T-helper 2 cell treated with Interferon-gamma antibody and Interleukin-4, amounts not matched to agents 5 μg/mL and 100 μg/mL, for 36 hours (primary cell): ENCODE measurements around the gene TTC7B.

Experiments
- DNase-seq: peaks from one replicate; pipeline ENCODE4 v3.0.0; 2021; ENCODE audit warnings: low spot score
- H3K27ac Mint-ChIP-seq: one replicate; pipeline ENCODE4 v1.8.0; 2021; ENCODE audit warnings: mild to moderate bottlenecking, mixed read lengths
- H3K27me3 Mint-ChIP-seq: one replicate; pipeline ENCODE4 v1.8.0; 2021; ENCODE audit warnings: low read depth, mixed read lengths
- H3K36me3 Mint-ChIP-seq: one replicate; pipeline ENCODE4 v1.8.0; 2021; ENCODE audit warnings: low read depth, mixed read lengths
- H3K4me1 Mint-ChIP-seq: one replicate; pipeline ENCODE4 v1.8.0; 2021; ENCODE audit warnings: low read depth, mixed read lengths
- H3K4me3 Mint-ChIP-seq: one replicate; pipeline ENCODE4 v1.8.0; 2022; ENCODE audit warnings: mild to moderate bottlenecking, moderate library complexity, mixed read lengths
- H3K9me3 Mint-ChIP-seq: one replicate; pipeline ENCODE4 v1.8.0; 2021; ENCODE audit warnings: mixed read lengths

The TTC7B gene

DNA sequence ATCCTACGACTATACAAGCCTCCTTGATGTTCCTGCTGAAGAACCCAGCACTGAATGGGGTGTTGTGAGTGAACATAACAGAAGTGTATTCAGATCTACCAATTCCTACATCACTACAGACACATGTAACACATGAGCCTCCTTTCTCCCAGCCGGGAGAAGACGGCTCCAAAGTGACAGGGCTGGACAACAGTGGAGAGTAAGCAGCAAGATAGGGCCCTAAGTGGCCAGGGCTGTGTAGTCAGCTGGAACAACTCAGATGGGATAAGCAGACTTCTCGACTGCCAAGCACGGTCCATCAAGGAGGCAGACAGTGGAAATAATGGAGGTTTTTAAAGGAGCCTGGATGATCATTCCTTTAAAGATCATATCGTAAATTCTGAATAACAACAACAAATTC is 73.5 kb downstream of the TTC7B start:
- Mint-ChIP-seq H3K27ac (no peak overlapping the region), H3K27me3 (peaks cover 7% of the 10 kb centered on the region), H3K4me1 (no peaks in the 10 kb centered on the region)

DNA sequence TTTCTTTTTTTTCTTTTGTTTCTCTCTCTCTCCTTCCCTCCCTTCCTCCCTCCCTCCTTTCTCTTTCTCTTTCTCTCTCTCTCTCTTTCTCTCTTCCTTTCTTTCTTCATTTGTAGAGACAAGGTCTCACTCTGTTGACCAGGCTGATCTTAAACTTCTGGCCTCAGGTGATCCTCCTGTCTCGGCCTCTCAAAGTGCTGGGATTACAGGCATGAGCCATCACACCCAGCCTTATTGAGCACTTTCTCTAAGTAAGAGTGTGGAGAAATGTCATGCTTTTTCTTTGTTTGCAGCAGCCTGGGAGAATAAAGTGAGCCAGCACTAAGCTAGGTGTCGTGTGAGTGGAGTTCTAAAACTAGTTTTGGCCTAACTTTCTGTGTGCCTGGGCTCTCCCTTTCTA is 74.0 kb downstream of the TTC7B start:
- Mint-ChIP-seq H3K4me1 (no peaks in the 10 kb centered on the region), H3K27me3 (peaks cover 7% of the 10 kb centered on the region), H3K4me3 (no peak overlapping the region), H3K27ac (no peak overlapping the region), H3K9me3 (no peaks in the 10 kb centered on the region), H3K36me3 (no peaks in the 10 kb centered on the region)
- no peak for DNase-seq

More for the DNA sequence above, 73.5 kb downstream of the TTC7B start:
- H3K4me3 Mint-ChIP-seq: no peak overlapping the region
- DNase-seq: no peak
- no peaks in the 10 kb centered on the region for H3K9me3 Mint-ChIP-seq
- H3K36me3 Mint-ChIP-seq: no peaks in the 10 kb centered on the region

GRCh38 chr14:90741682-90741946 is 74.6 kb downstream of the TTC7B start:
- Mint-ChIP-seq H3K27me3 (peaks cover 3% of the 10 kb centered on the region), H3K27ac (no peak overlapping the region), H3K4me3 (no peak overlapping the region), H3K9me3 (no peaks in the 10 kb centered on the region), H3K4me1 (no peaks in the 10 kb centered on the region), H3K36me3 (no peaks in the 10 kb centered on the region)
- no peak for DNase-seq

DNA sequence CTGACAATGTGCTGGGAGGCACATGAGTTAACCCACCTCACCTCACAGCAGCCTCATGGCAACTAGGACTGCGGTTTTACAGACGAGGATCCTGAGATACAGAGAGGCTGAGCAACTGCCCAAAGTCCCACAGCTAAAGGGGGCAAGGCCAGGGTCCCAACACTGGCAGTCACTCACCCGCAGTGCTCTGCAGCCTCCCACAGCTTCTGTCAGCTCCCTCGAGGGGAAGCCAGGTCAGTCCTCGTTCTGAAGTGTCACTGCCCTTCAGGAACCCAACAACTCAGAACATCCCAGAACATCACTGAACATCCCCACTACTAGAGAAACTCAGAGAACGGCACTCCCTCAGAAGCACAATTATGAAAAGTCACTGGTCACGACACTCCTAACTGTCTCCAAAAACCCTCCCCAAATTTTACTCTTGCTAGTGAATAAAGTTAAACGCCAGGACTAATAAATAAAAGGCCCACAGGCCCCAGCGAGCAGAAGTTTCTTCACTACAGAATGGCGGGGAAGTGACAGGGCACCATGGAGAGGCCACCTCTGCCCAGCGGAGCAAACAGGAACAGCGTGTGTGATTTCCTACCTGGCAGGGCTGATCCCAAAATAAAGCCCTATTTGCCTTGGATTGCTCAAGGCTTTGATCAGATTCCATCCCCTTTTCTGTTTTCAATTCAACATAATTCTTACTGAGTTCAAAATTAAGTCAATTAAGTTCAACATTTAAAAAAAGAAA is 75.1 kb downstream of the TTC7B start:
- Mint-ChIP-seq H3K36me3 (no peaks in the 10 kb centered on the region), H3K27ac (no peak overlapping the region), H3K4me1 (no peaks in the 10 kb centered on the region), H3K27me3 (peaks cover 3% of the 10 kb centered on the region), H3K9me3 (no peaks in the 10 kb centered on the region), H3K4me3 (no peak overlapping the region)
- no peak for DNase-seq

DNA sequence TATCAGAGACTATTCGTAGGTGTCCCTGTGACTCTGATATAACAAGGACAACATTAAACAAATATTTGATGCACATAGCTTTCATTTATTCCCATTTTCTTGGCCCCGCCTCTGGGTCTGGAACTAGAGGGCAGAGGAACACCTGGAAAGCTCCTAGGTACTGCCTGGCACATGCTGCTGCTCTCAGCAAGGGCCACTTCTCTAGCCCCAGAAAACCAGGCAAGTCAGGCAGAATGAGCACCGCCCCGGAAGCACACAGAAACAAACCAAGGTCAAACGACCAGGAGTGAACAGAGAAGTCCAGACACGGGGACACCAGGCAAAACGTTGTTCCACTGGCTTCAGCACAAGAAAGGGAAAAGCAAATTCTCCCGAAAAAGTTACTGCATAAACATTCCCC is 76.1 kb downstream of the TTC7B start:
- H3K4me1 Mint-ChIP-seq: no peaks in the 10 kb centered on the region
- H3K36me3 Mint-ChIP-seq: no peaks in the 10 kb centered on the region
- no peaks in the 10 kb centered on the region for H3K9me3 Mint-ChIP-seq
- H3K27me3 Mint-ChIP-seq: peaks cover 3% of the 10 kb centered on the region
- DNase-seq: no peak
- no peak overlapping the region for H3K27ac Mint-ChIP-seq
- no peak overlapping the region for H3K4me3 Mint-ChIP-seq

DNA sequence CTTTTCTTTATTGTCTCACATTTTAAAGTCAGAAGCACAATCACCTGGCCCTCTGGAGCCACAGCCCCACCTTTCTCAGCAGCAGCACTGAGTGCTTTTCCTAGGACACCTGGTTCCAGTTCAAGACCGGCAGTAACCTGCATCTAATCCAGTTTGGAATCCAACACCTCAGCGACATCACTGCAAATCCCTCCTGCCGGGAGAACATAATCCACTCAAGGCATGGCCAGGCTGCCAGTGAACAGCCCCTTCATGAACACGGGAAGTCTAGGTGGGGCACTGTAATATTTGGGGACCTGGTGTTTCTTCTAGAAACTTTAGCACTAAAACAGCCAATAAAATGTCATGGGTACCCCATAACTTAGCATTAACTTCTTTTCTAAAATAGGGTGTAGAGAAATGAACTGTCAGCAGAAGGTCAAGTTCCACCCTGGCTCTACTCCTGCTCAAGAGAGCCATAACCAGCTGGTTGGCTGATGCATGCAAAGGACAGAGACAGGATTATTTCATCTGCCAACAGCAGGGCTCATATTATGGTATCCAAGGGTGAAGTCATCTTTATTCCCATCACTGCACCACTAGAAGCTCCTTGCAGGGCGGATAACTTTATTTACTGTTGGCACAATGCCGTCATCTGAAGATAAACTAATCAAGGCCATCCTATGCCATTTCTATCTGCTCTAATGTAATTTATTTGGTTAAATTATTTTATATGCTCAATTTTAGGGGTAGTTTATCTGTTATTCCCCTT is 76.7 kb downstream of the TTC7B start:
- H3K36me3 Mint-ChIP-seq: no peaks in the 10 kb centered on the region
- H3K9me3 Mint-ChIP-seq: no peaks in the 10 kb centered on the region
- no peak for DNase-seq

DNA sequence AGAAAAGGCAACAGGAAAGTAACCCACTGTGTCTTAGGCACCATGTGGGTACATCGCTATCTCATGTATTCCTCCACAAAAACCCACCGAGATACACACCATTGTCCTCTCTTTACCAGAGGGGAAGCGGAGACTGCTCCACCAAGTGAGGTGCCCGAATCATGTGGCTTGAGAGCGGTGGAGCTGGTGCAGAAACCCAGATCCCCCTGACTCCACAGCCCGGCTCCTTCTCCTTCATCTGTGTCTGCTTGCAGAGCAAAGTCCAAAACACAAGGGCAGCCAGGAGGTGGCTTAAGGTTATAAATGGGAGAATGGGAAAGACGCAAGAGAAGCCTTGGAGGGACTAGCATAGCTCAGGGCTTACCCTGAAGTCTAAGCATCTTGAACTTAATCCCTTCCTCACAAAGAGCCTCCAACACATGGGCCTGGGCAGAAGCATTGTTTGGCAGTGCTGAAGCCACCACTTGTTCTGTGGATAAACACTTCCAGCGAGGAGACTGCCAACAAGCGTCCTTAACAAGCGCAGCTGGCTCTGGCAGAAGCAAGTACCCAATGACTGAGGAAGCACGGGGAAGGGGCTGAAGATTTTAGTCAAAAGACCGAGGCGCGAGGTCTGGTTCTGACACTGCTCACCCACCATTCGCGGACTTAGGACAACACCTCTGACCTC is 83.0 kb downstream of the TTC7B start:
- no peak for DNase-seq
- no peak overlapping the region for H3K27ac Mint-ChIP-seq
- peaks cover 2% of the 10 kb centered on the region for H3K27me3 Mint-ChIP-seq
- H3K36me3 Mint-ChIP-seq: no peaks in the 10 kb centered on the region
- H3K4me3 Mint-ChIP-seq: no peak overlapping the region
- H3K9me3 Mint-ChIP-seq: no peaks in the 10 kb centered on the region
- H3K4me1 Mint-ChIP-seq: no peaks in the 10 kb centered on the region

More for the DNA sequence above, 76.7 kb downstream of the TTC7B start:
- H3K27ac Mint-ChIP-seq: no peak overlapping the region
- no peaks in the 10 kb centered on the region for H3K4me1 Mint-ChIP-seq
- no peaks in the 10 kb centered on the region for H3K27me3 Mint-ChIP-seq
- H3K4me3 Mint-ChIP-seq: no peak overlapping the region

- no peaks in the 10 kb centered on the region for H3K36me3 Mint-ChIP-seq
- no peaks in the 10 kb centered on the region for H3K4me1 Mint-ChIP-seq
- H3K27me3 Mint-ChIP-seq: peaks cover 2% of the 10 kb centered on the region
- no peak overlapping the region for H3K4me3 Mint-ChIP-seq
- no peak overlapping the region for H3K27ac Mint-ChIP-seq
- no peak for DNase-seq
- H3K9me3 Mint-ChIP-seq: no peaks in the 10 kb centered on the region
Observed at GRCh38 chr14:90732718-90733117, 83.5 kb downstream of the TTC7B start.

- Mint-ChIP-seq H3K27me3 (peaks cover 2% of the 10 kb centered on the region), H3K27ac (no peak overlapping the region)
- DNase-seq: no peak
Observed at GRCh38 chr14:90732139-90732538, 84.1 kb downstream of the TTC7B start.

GRCh38 chr14:90731487-90731886 is 84.7 kb downstream of the TTC7B start:
- Mint-ChIP-seq H3K4me1 (no peaks in the 10 kb centered on the region), H3K27ac (no peak overlapping the region), H3K9me3 (no peaks in the 10 kb centered on the region), H3K27me3 (peaks cover 2% of the 10 kb centered on the region), H3K4me3 (no peak overlapping the region), H3K36me3 (no peaks in the 10 kb centered on the region)
- no peak for DNase-seq

More at GRCh38 chr14:90732139-90732538, 84.1 kb downstream of the TTC7B start:
- no peaks in the 10 kb centered on the region for H3K4me1 Mint-ChIP-seq
- H3K9me3 Mint-ChIP-seq: no peaks in the 10 kb centered on the region
- no peaks in the 10 kb centered on the region for H3K36me3 Mint-ChIP-seq
- H3K4me3 Mint-ChIP-seq: no peak overlapping the region

- Mint-ChIP-seq H3K36me3 (no peaks in the 10 kb centered on the region), H3K27me3 (peaks cover 2% of the 10 kb centered on the region), H3K4me1 (no peaks in the 10 kb centered on the region), H3K4me3 (no peak overlapping the region), H3K9me3 (no peaks in the 10 kb centered on the region), H3K27ac (no peak overlapping the region)
- DNase-seq: no peak
Observed at GRCh38 chr14:90730206-90730766, 85.9 kb downstream of the TTC7B start.

DNA sequence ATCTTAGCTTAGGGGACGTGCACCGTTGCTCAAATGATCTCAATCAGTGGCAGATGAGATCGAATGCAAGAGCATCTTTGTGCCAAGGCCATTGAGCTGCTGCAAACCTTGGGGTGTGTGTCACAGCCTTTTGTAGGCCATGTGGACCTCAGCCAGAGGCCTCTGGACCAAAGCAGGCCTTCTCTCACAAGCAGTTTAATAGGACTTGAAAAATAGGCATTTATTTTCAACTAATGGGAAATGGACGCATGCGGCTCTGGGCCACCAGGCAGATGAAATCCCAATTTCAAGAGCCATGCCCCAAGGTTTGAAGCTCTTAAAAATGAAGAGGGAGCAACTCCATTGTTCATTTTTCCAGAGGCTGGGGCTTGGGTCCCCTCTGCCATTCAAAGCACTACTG is 87.3 kb downstream of the TTC7B start:
- Mint-ChIP-seq H3K36me3 (no peaks in the 10 kb centered on the region), H3K9me3 (no peaks in the 10 kb centered on the region), H3K27ac (no peak overlapping the region), H3K4me1 (no peaks in the 10 kb centered on the region), H3K4me3 (no peak overlapping the region), H3K27me3 (peaks cover 2% of the 10 kb centered on the region)
- DNase-seq: no peak

- H3K4me3 Mint-ChIP-seq: no peak overlapping the region
- no peaks in the 10 kb centered on the region for H3K27me3 Mint-ChIP-seq
- DNase-seq: no peak
- no peak overlapping the region for H3K27ac Mint-ChIP-seq
- H3K4me1 Mint-ChIP-seq: no peaks in the 10 kb centered on the region
- no peaks in the 10 kb centered on the region for H3K36me3 Mint-ChIP-seq
- H3K9me3 Mint-ChIP-seq: no peaks in the 10 kb centered on the region
Observed at GRCh38 chr14:90727082-90727481, 89.1 kb downstream of the TTC7B start.

- no peaks in the 10 kb centered on the region for H3K9me3 Mint-ChIP-seq
- no peak overlapping the region for H3K27ac Mint-ChIP-seq
- no peaks in the 10 kb centered on the region for H3K4me1 Mint-ChIP-seq
- no peaks in the 10 kb centered on the region for H3K36me3 Mint-ChIP-seq
- no peaks in the 10 kb centered on the region for H3K27me3 Mint-ChIP-seq
- no peak for DNase-seq
- H3K4me3 Mint-ChIP-seq: no peak overlapping the region
Observed at GRCh38 chr14:90726656-90727055, 89.6 kb downstream of the TTC7B start.
